ENCODE data around the gene IQSEC3. TPM values are rescaled to one million over a fixed set of nuclear protein-coding genes. Genes with fewer than 3 reads are reported as not detected.
A peak's percentile ranks its signal among the peaks of the same experiment; 100 is the strongest.

Gene IQSEC3
- total RNA-seq, 1 experiment from 2014 or later: 0.55 TPM

GRCh38 chr12:99605-100004 lies 33.0 kb downstream of the IQSEC3 start:
- Histone ChIP-seq H2BK120ac (ENCODE audit: low read depth, low read length, poor library complexity, severe bottlenecking) (no peak overlapping the region), H4K91ac (ENCODE audit: insufficient read length, low read depth, low read length) (no peak overlapping the region), H2AK5ac (ENCODE audit: insufficient read length, low read length) (no peak overlapping the region), H2BK12ac (ENCODE audit: insufficient read length, low read depth, low read length) (no peak overlapping the region), H3K23me2 (ENCODE audit: insufficient read length, low read depth, low read length, poor library complexity, severe bottlenecking) (peaks cover 3% of the 10 kb centered on the region), H3K4me1 (ENCODE audit: insufficient read depth, low read length) (peaks cover 3% of the 10 kb centered on the region; the same call in 1 of the 2 replicates), H3K18ac (ENCODE audit: insufficient read length, low read depth, low read length) (no peak overlapping the region), H4K5ac (ENCODE audit: insufficient read length, low read depth, low read length) (no peak overlapping the region), H2BK5ac (ENCODE audit: insufficient read length, low read length) (no peak overlapping the region), H3K27ac (ENCODE audit: insufficient read length, low read depth, low read length) (no peak overlapping the region), H2BK20ac (ENCODE audit: low read depth, low read length, poor library complexity, severe bottlenecking) (no peak overlapping the region), H3K4me2 (ENCODE audit: insufficient read depth, insufficient read length, low read length) (peak overlapping the region; percentile 62), H2BK15ac (ENCODE audit: low read depth, low read length) (no peak overlapping the region), H4K8ac (replicated peaks; ENCODE audit: insufficient read length, low read depth, low read length) (no peak overlapping the region), H4K20me1 (ENCODE audit: control insufficient read depth, insufficient read depth, insufficient read length) (no peaks in the 10 kb centered on the region), H3K27me3 (ENCODE audit: insufficient read depth, low read length) (no peaks in the 10 kb centered on the region; the same call in 1 of the 2 replicates), H3K9me3 (ENCODE audit: control insufficient read depth, low read depth, low read length) (no peaks in the 10 kb centered on the region), H3K4ac (ENCODE audit: low read depth, low read length) (no peak overlapping the region), H3K9ac (ENCODE audit: extremely low read depth, insufficient read length, low read length) (no peak overlapping the region), H3K23ac (ENCODE audit: insufficient read length, low read depth, low read length) (no peak overlapping the region), H3K79me2 (ENCODE audit: insufficient read depth, low read length) (no peaks in the 10 kb centered on the region), H3K14ac (ENCODE audit: insufficient read depth, low read length) (no peak overlapping the region), H3K56ac (ENCODE audit: insufficient read length, low read depth, low read length) (no peak overlapping the region), H3K79me1 (ENCODE audit: insufficient read depth, low read depth, low read length, poor library complexity, severe bottlenecking) (no peaks in the 10 kb centered on the region), H2AFZ (ENCODE audit: low read length) (no peak overlapping the region), H3T11ph (ENCODE audit: low read length) (no peak overlapping the region)
- H3K27ac Mint-ChIP-seq: no peak overlapping the region; a peak in 1 of 7 replicates
- DNase-seq: peak; percentile 73
- TF ChIP-seq, protein P1, sequence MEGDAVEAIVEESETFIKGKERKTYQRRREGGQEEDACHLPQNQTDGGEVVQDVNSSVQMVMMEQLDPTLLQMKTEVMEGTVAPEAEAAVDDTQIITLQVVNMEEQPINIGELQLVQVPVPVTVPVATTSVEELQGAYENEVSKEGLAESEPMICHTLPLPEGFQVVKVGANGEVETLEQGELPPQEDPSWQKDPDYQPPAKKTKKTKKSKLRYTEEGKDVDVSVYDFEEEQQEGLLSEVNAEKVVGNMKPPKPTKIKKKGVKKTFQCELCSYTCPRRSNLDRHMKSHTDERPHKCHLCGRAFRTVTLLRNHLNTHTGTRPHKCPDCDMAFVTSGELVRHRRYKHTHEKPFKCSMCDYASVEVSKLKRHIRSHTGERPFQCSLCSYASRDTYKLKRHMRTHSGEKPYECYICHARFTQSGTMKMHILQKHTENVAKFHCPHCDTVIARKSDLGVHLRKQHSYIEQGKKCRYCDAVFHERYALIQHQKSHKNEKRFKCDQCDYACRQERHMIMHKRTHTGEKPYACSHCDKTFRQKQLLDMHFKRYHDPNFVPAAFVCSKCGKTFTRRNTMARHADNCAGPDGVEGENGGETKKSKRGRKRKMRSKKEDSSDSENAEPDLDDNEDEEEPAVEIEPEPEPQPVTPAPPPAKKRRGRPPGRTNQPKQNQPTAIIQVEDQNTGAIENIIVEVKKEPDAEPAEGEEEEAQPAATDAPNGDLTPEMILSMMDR (conservative IDR thresholded peaks at IDR 0.05): no peak
- WGBS (ENCODE audit: extremely low coverage, insufficient read length, low lambda C conversion rate): no CpG with 5 or more reads among the region's 13 CpGs
- H3K4me3 Mint-ChIP-seq: peak overlapping the region; percentile 20 to 73; a peak in 4 of 5 replicates
- H3K36me3 Mint-ChIP-seq (ENCODE audit: insufficient read depth in 1 of 3, low read depth in 3 of 3): no peaks in the 10 kb centered on the region
- peaks cover 41% of the 10 kb centered on the region for H3K27me3 Mint-ChIP-seq (ENCODE audit: low read depth)
- peaks cover 0 to 3% of the 10 kb centered on the region in 2 experiments; a peak in 2 of 5 replicates for H3K9me3 Mint-ChIP-seq
- H3K4me1 Mint-ChIP-seq: peaks cover 32 to 49% of the 10 kb centered on the region in 2 experiments

All from H9 (cell line).